Endothelial cell of umbilical vein (primary cell): Measurements from ENCODE around the gene MED26. TPM values are rescaled to one million over a fixed set of nuclear protein-coding genes. Genes with fewer than 3 reads are reported as not detected.

ENCODE experiments used
- BruUV-seq: library from RNA; stranded (reverse); fragments of 400-500 nt; replicated peaks from 2 replicates; lab custom pipeline; 2021; lab: Mats Ljungman, UMichigan
- CTCF ChIA-PET: fragments of 300-600, 350-600 bp; sonication (Branson Sonifier 250); formaldehyde crosslinking; loops from one replicate; lab custom pipeline; 2021; ENCODE audit warnings: antibody characterized with exemption, inconsistent platforms; lab: Charles Lee
- POLR2A ChIA-PET: fragments of 300-600, 350-600 bp; sonication (Branson Sonifier 250); formaldehyde crosslinking; loops from one replicate; lab custom pipeline; 2021; ENCODE audit warnings: antibody characterized with exemption, inconsistent platforms; lab: Charles Lee
- DNase-seq: peaks from one replicate; pipeline ENCODE4 v3.0.0-alpha.2; 2011; ENCODE audit warnings: low read depth, low spot score
- FAIRE-seq: peaks from 2 replicates; lab custom pipeline; 2011; peaks lifted over from hg19 to GRCh38; lab: Jason Lieb, UNC
- H2AFZ ChIP-seq: 2 replicates; pipeline ENCODE4 v1.6.0; 2012; ENCODE audit warnings: low read depth, low read length, control low read depth, inconsistent platforms
- H3K27ac ChIP-seq: 2 replicates; pipeline ENCODE4 v1.5.1; 2011; ENCODE audit warnings: low read depth, mild to moderate bottlenecking, control low read depth, low read length, moderate library complexity; ENCODE audit not compliant: insufficient read depth
- H3K27me3 ChIP-seq, 2 experiments: 2 replicates each; pipeline versions ENCODE4 v1.6.0 to v1.6.1; 2011; ENCODE audit warnings: low read length in 2 of 2, mixed read lengths in 1 of 2; ENCODE audit not compliant: control insufficient read depth in 2 of 2, insufficient read depth in 2 of 2
- H3K36me3 ChIP-seq, 2 experiments: 2 replicates in 1 of 2; 3 replicates in 1 of 2; pipeline ENCODE4 v1.5.1; 2011; ENCODE audit warnings: low read length in 2 of 2, mild to moderate bottlenecking in 1 of 2, moderate library complexity in 1 of 2; ENCODE audit not compliant: control insufficient read depth in 2 of 2, insufficient read depth in 2 of 2; ENCODE audit errors: extremely low read depth in 1 of 2
- H3K4me1 ChIP-seq: 3 replicates; pipeline ENCODE4 v1.5.1; 2011; ENCODE audit warnings: mild to moderate bottlenecking, low read length; ENCODE audit not compliant: control insufficient read depth, insufficient read depth; ENCODE audit errors: extremely low read depth
- H3K4me2 ChIP-seq: 2 replicates; pipeline ENCODE4 v1.6.1; 2011; ENCODE audit warnings: low read length, control low read depth, mixed read lengths; ENCODE audit not compliant: insufficient read depth
- H3K4me3 ChIP-seq, 3 experiments: fragments of 200-600 bp in 1 of 3; sonication (generic), shearing (Covaris generic) in 1 of 3; replicated peaks in 1 of 3; 2 replicates each; pipeline ENCODE4 v1.5.1; 2011 to 2016; ENCODE audit warnings: control low read depth in 3 of 3, low read length in 3 of 3, mild to moderate bottlenecking in 2 of 3, inconsistent platforms in 1 of 3, low read depth in 1 of 3, moderate library complexity in 1 of 3; ENCODE audit not compliant: insufficient read depth in 1 of 3
- H3K79me2 ChIP-seq: 2 replicates; pipeline ENCODE4 v1.6.0; 2012; ENCODE audit warnings: low read length, inconsistent platforms; ENCODE audit not compliant: control insufficient read depth, insufficient read depth
- H3K9ac ChIP-seq: replicated peaks from 2 replicates; pipeline ENCODE3; 2011; ENCODE audit warnings: low read length, control low read depth; ENCODE audit not compliant: insufficient read depth; ENCODE audit errors: extremely low read depth
- H3K9me1 ChIP-seq: replicated peaks from 3 replicates; pipeline ENCODE4 v1.6.0; 2011; ENCODE audit warnings: mild to moderate bottlenecking, low read length; ENCODE audit not compliant: control insufficient read depth, insufficient read depth; ENCODE audit errors: extremely low read depth
- H3K9me3 ChIP-seq: replicated peaks from 2 replicates; pipeline ENCODE4 v1.5.1; 2012; ENCODE audit warnings: low read length, inconsistent platforms; ENCODE audit not compliant: control insufficient read depth, insufficient read depth
- H4K20me1 ChIP-seq: replicated peaks from 2 replicates; pipeline ENCODE3; 2011; ENCODE audit warnings: mild to moderate bottlenecking, low read length; ENCODE audit not compliant: control insufficient read depth, insufficient read depth; ENCODE audit errors: extremely low read depth
- CTCF ChIP-seq, 2 donors: IDR thresholded peaks; 1 replicate in 1 of 2; 2 replicates in 1 of 2; pipeline ENCODE4 v1.5.1; 2011; ENCODE audit warnings: low read length in 2 of 2, mild to moderate bottlenecking in 2 of 2, moderate library complexity in 2 of 2, control low read depth in 1 of 2, inconsistent platforms in 1 of 2, low read depth in 1 of 2; ENCODE audit not compliant: insufficient read depth in 1 of 2; ENCODE audit errors: extremely low read depth in 1 of 2
- EZH2 ChIP-seq: IDR thresholded peaks from 2 replicates; pipeline ENCODE4 v1.6.1; 2012; ENCODE audit warnings: borderline replicate concordance, low read depth, mild to moderate bottlenecking, moderate library complexity, low read length, inconsistent platforms; ENCODE audit not compliant: severe bottlenecking
- FOS ChIP-seq: IDR thresholded peaks from 2 replicates; pipeline ENCODE4 v1.6.1; 2011; ENCODE audit warnings: mild to moderate bottlenecking, low read length, moderate library complexity, borderline replicate concordance; ENCODE audit not compliant: insufficient read depth
- GATA2 ChIP-seq: IDR thresholded peaks from 2 replicates; pipeline ENCODE4 v1.7.0; 2011; ENCODE audit warnings: low read depth, mild to moderate bottlenecking, moderate library complexity, mixed read lengths, low read length; ENCODE audit not compliant: insufficient read length, insufficient read depth
- JUN ChIP-seq: IDR thresholded peaks from 2 replicates; pipeline ENCODE4 v1.6.1; 2011; ENCODE audit warnings: borderline replicate concordance, low read depth; ENCODE audit not compliant: insufficient read length, insufficient read depth
- MAX ChIP-seq: IDR thresholded peaks from 2 replicates; pipeline ENCODE4 v1.6.1; 2011; ENCODE audit not compliant: insufficient read depth, insufficient read length
- MYC ChIP-seq: IDR thresholded peaks from one replicate; pipeline ENCODE4 v1.6.1; 2011; ENCODE audit warnings: mild to moderate bottlenecking, low read depth, low read length
- POLR2A ChIP-seq: IDR thresholded peaks from 2 replicates; pipeline ENCODE4 v1.6.1; 2012; ENCODE audit warnings: low read depth, mild to moderate bottlenecking, control low read depth, low read length
- POLR2AphosphoS5 ChIP-seq: IDR thresholded peaks from 2 replicates; pipeline ENCODE4 v1.6.1; 2012; ENCODE audit warnings: low read depth, mild to moderate bottlenecking, control low read depth, low read length, moderate library complexity; ENCODE audit not compliant: insufficient read depth
- dilution Hi-C: fragments of 300-500 bp; cut with MboI; formaldehyde crosslinking; loops from one replicate; pipeline ENCODE4 v1.15.0; 2019; ENCODE audit warnings: low sequenced_read_pairs; ENCODE audit not compliant: extremely low pct_ligation_motif_present
- intact Hi-C: fragments of 100-400 bp; cut with micrococcal nuclease; formaldehyde crosslinking; loops from one replicate; pipeline ENCODE4 v1.10.0; 2022
- polyA plus RNA-seq, 4 experiments: library from polyadenylated mRNA; depleted of rRNA in 3 of 4; stranded (reverse) in 3 of 4; unstranded in 1 of 4; fragments of >200 nt; gene quantifications; 2 replicates each; pipeline versions ENCODE4 v1.2.1 to v1.2.3, GENCODE V29; 2011 to 2012; ENCODE audit warnings: missing spikeins in 1 of 4
- total RNA-seq: library from RNA; stranded (reverse); gene quantifications from 2 replicates; pipeline ENCODE4 v1.2.3, GENCODE V29; 2021

MED26 gene
- total and polyA plus RNA-seq, 2 donors (not counting 3 experiments of a cell fraction or from before 2014, with no cell fraction given), result 5.6 to 13.4 TPM

- FAIRE-seq (no peak), DNase-seq (no peak)
- H2AFZ ChIP-seq, result no peak overlapping the region
- H3K4me1 ChIP-seq, result no peaks in the 10 kb centered on the region
- no peak overlapping the region for H3K4me2 ChIP-seq
- no peaks in the 10 kb centered on the region for H3K9me3 ChIP-seq
- TF ChIP-seq FOS, result no peak
- TF ChIP-seq MAX, result no peak
- TF ChIP-seq JUN, result no peak
- TF ChIP-seq MYC, result no peak
- TF ChIP-seq GATA2, result no peak
- TF ChIP-seq POLR2A, result no peak
- intact Hi-C loops (no loop called here), dilution Hi-C loops (no loop called here)
- no peak overlapping the region for H3K4me3 ChIP-seq
- peaks cover 2% of the 10 kb centered on the region for H4K20me1 ChIP-seq
- POLR2A ChIA-PET, result no interaction called here
- H3K36me3 ChIP-seq, result peaks cover 19 to 24% of the 10 kb centered on the region in 2 experiments
- H3K79me2 ChIP-seq, result peaks cover 16% of the 10 kb centered on the region
- no peak overlapping the region for H3K27ac ChIP-seq
- no TSS peak for BruUV-seq
- H3K27me3 ChIP-seq, result no peaks in the 10 kb centered on the region
- CTCF ChIA-PET, result no interaction called here
- no peaks in the 10 kb centered on the region for H3K9me1 ChIP-seq
- H3K9ac ChIP-seq, result no peak overlapping the region
Measured at GRCh38 chr19:16645140-16645539, 17.1 kb upstream of the MED26 start.

GRCh38 chr19:16641695-16642094, 13.7 kb upstream of the MED26 start:
- DNase-seq, result no peak
- Histone ChIP-seq H2AFZ (no peak overlapping the region), H4K20me1 (peaks cover 2% of the 10 kb centered on the region), H3K79me2 (peaks cover 33% of the 10 kb centered on the region), H3K9me1 (no peaks in the 10 kb centered on the region), H3K27ac (no peak overlapping the region), H3K36me3 (peaks cover 17 to 22% of the 10 kb centered on the region in 2 experiments), H3K4me1 (no peaks in the 10 kb centered on the region), H3K9ac (no peak overlapping the region), H3K27me3 (no peaks in the 10 kb centered on the region), H3K9me3 (no peaks in the 10 kb centered on the region), H3K4me3 (no peak overlapping the region), H3K4me2 (no peak overlapping the region)
- dilution Hi-C loops (no loop called here), intact Hi-C loops (no loop called here)
- FAIRE-seq, result no peak
- no TSS peak for BruUV-seq
- ChIA-PET CTCF (no interaction called here), POLR2A (no interaction called here)
- TF ChIP-seq MYC, result no peak
- no peak for TF ChIP-seq POLR2AphosphoS5
- TF ChIP-seq GATA2, result no peak
- no peak for TF ChIP-seq CTCF (IDR thresholded peaks at IDR 0.05; ENCODE audit: extremely low read depth in 1 of 2, insufficient read depth in 1 of 2, low read depth in 1 of 2, low read length in 2 of 2)
- no peak for TF ChIP-seq MAX
- no peak for TF ChIP-seq JUN
- no peak for TF ChIP-seq POLR2A
- no peak for TF ChIP-seq EZH2
- no peak for TF ChIP-seq FOS
